Retinal pigment epithelial cell (primary cell): ENCODE data around the gene FAM53A.

Experiments used
- DNase-seq: peaks from one replicate; pipeline ENCODE4 v3.0.0-alpha.2; 2010; ENCODE audit warnings: low read depth
- H3K4me3 ChIP-seq: 2 replicates; pipeline ENCODE4 v1.5.1; 2011; ENCODE audit warnings: mild to moderate bottlenecking, low read length, control low read depth, moderate library complexity
- CTCF ChIP-seq: conservative IDR thresholded peaks from 2 replicates; pipeline ENCODE4 v1.5.1; 2011; ENCODE audit warnings: low read depth, low read length, control low read depth, inconsistent platforms

Gene FAM53A

GRCh38 chr4:1652088-1652487, 32.0 kb downstream of the FAM53A start:
- no peak for DNase-seq
- H3K4me3 ChIP-seq: no peak overlapping the region
- no peak for TF ChIP-seq CTCF

GRCh38 chr4:1651609-1652008, 32.5 kb downstream of the FAM53A start:
- no peak for TF ChIP-seq CTCF
- no peak for DNase-seq
- H3K4me3 ChIP-seq: no peak overlapping the region

GRCh38 chr4:1648962-1649361, 35.2 kb downstream of the FAM53A start:
- DNase-seq: no peak
- no peak overlapping the region for H3K4me3 ChIP-seq
- TF ChIP-seq CTCF: no peak

- no peak overlapping the region for H3K4me3 ChIP-seq
- no peak for TF ChIP-seq CTCF
- no peak for DNase-seq
Observed at GRCh38 chr4:1647432-1647831, 36.7 kb downstream of the FAM53A start.

GRCh38 chr4:1646690-1647089, 37.4 kb downstream of the FAM53A start:
- TF ChIP-seq CTCF: no peak
- DNase-seq: no peak
- no peak overlapping the region for H3K4me3 ChIP-seq

- no peak for TF ChIP-seq CTCF
- peak overlapping the region; percentile 14 for H3K4me3 ChIP-seq
- peak; percentile 76 for DNase-seq
Observed at GRCh38 chr4:1644891-1645657, 39.0 kb downstream of the FAM53A start.
